NCI-H187 treated with DMSO at 0.1 percent for 48 hours (cell line): ENCODE measurements around the gene SMIM27.
A peak's percentile ranks its signal among the peaks of the same experiment; 100 is the strongest.
"Not testable (repeated sequence)": the region's sequence is repeated elsewhere in the genome, so short reads cannot be mapped to it uniquely, and the experiment has no call there.

ENCODE experiments used
- DNase-seq: peaks from one replicate; lab custom pipeline; 2025; lab: John Stamatoyannopoulos, UW

Gene SMIM27

GRCh38 chr9:32552172-32552872 is at the start of gene SMIM27, which contains the start of gene TOPORS:
Gene SMIM27, plus strand, starts transcription at chr9:32552327. Its CDS starts 108 bp downstream, at chr9:32552435.
Gene TOPORS, minus strand, starts transcription at chr9:32552586. Its CDS starts 150 bp downstream, at chr9:32552436.
- DNase-seq = peak; percentile 43

- no peak for DNase-seq
These were observed 49.7 kb upstream of the SMIM27 start for GRCh38 chr9:32502464-32502863.

GRCh38 chr9:32503008-32503407 is 49.1 kb upstream of the SMIM27 start:
- DNase-seq = no peak

GRCh38 chr9:32508728-32509127 is 43.4 kb upstream of the SMIM27 start:
- no peak for DNase-seq

GRCh38 chr9:32516241-32516640 is 35.9 kb upstream of the SMIM27 start:
- no peak for DNase-seq

GRCh38 chr9:32518276-32518675 is 33.9 kb upstream of the SMIM27 start:
- DNase-seq = no peak

- DNase-seq = no peak
These were observed 28.2 kb upstream of the SMIM27 start for GRCh38 chr9:32523910-32524309.

GRCh38 chr9:32524558-32524891 is 27.6 kb upstream of the SMIM27 start:
- not testable (repeated sequence) for DNase-seq

GRCh38 chr9:32524892-32525708 is 27.0 kb upstream of the SMIM27 start:
- DNase-seq = no peak

- no peak for DNase-seq
These were observed 26.5 kb upstream of the SMIM27 start for GRCh38 chr9:32525709-32526030.

- peak; percentile 9 for DNase-seq
These were observed 26.0 kb upstream of the SMIM27 start, which contains the start of gene RIGI for GRCh38 chr9:32526041-32526706. Gene RIGI, minus strand, starts transcription at chr9:32526196. Its CDS starts 30 bp downstream, at chr9:32526166.

- DNase-seq = no peak
These were observed 25.4 kb upstream of the SMIM27 start for GRCh38 chr9:32526707-32527048.

GRCh38 chr9:32533336-32533735 is 18.8 kb upstream of the SMIM27 start:
- DNase-seq = no peak

- DNase-seq = no peak
These were observed 18.3 kb upstream of the SMIM27 start for GRCh38 chr9:32533816-32534215.

GRCh38 chr9:32543047-32543446 is 9.1 kb upstream of the SMIM27 start:
- DNase-seq = no peak

- DNase-seq = no peak
These were observed 6.2 kb upstream of the SMIM27 start for GRCh38 chr9:32545884-32546283.

GRCh38 chr9:32548213-32548612 is 3.9 kb upstream of the SMIM27 start:
- not testable (repeated sequence) for DNase-seq

- DNase-seq = no peak
These were observed 2.0 kb upstream of the SMIM27 start for GRCh38 chr9:32550150-32550561.

GRCh38 chr9:32550562-32551275 is 1.4 kb upstream of the SMIM27 start:
- DNase-seq = peak; percentile 32

- DNase-seq = no peak
These were observed 663 bp upstream of the SMIM27 start for GRCh38 chr9:32551276-32552051.

- DNase-seq = no peak
These were observed 2.0 kb downstream of the SMIM27 start for GRCh38 chr9:32554107-32554506.
